ENCODE results near the gene RGS7.
"Not testable (repeated sequence)": the region's sequence is repeated elsewhere in the genome, so short reads cannot be mapped to it uniquely, and the experiment has no call there.

DNA sequence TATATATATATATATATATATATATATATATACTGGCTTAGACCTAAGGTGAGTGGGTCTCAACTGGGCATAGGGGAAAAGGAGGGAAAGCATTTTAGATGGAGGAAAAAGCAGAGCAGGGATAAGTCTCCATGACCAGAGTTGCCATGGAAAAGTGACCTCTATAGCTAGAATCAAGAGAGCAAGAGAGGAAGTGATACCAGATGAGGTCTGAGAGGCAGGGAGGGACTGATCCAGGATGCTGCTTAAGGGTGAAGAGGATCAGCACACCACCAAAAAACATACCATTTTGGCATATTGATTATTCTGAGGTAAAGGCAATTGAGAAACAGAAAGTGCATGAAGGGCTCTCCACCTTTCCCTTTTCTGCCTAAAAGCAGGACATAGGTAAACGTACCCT is 267.9 kb downstream of the RGS7 start:
- TF ChIP-seq, protein P1, sequence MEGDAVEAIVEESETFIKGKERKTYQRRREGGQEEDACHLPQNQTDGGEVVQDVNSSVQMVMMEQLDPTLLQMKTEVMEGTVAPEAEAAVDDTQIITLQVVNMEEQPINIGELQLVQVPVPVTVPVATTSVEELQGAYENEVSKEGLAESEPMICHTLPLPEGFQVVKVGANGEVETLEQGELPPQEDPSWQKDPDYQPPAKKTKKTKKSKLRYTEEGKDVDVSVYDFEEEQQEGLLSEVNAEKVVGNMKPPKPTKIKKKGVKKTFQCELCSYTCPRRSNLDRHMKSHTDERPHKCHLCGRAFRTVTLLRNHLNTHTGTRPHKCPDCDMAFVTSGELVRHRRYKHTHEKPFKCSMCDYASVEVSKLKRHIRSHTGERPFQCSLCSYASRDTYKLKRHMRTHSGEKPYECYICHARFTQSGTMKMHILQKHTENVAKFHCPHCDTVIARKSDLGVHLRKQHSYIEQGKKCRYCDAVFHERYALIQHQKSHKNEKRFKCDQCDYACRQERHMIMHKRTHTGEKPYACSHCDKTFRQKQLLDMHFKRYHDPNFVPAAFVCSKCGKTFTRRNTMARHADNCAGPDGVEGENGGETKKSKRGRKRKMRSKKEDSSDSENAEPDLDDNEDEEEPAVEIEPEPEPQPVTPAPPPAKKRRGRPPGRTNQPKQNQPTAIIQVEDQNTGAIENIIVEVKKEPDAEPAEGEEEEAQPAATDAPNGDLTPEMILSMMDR (conservative IDR thresholded peaks at IDR 0.05; ENCODE audit: low read depth, low read length), result not testable (repeated sequence)
- TF ChIP-seq, protein P2, sequence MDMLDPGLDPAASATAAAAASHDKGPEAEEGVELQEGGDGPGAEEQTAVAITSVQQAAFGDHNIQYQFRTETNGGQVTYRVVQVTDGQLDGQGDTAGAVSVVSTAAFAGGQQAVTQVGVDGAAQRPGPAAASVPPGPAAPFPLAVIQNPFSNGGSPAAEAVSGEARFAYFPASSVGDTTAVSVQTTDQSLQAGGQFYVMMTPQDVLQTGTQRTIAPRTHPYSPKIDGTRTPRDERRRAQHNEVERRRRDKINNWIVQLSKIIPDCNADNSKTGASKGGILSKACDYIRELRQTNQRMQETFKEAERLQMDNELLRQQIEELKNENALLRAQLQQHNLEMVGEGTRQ (IDR thresholded peaks at IDR 0.05; ENCODE audit: low read depth, low read length), result not testable (repeated sequence)
- not testable (repeated sequence) for TF ChIP-seq CHD1 (IDR thresholded peaks at IDR 0.05; ENCODE audit: low read depth, low read length); POLR2A (IDR thresholded peaks at IDR 0.05; ENCODE audit: low read depth, low read length); FOS (IDR thresholded peaks at IDR 0.05; ENCODE audit: low read depth, low read length); BHLHE40 (IDR thresholded peaks at IDR 0.05; ENCODE audit: low read depth, low read length); MAFK (IDR thresholded peaks at IDR 0.05; ENCODE audit: low read depth, low read length); MXI1 (IDR thresholded peaks at IDR 0.05; ENCODE audit: borderline replicate concordance, low read depth, low read length); RAD21 (IDR thresholded peaks at IDR 0.05; ENCODE audit: low read length); CEBPB (IDR thresholded peaks at IDR 0.05; ENCODE audit: low read depth, low read length); MAZ (IDR thresholded peaks at IDR 0.05; ENCODE audit: borderline replicate concordance, low read depth, low read length); RCOR1 (IDR thresholded peaks at IDR 0.05; ENCODE audit: insufficient replicate concordance, low read length); RFX5 (IDR thresholded peaks at IDR 0.05; ENCODE audit: low read depth, low read length); NFE2L2 (IDR thresholded peaks at IDR 0.05; ENCODE audit: low read depth, low read length)

Measured in IMR-90 (cell line).